ENCODE results near the gene METTL2B.

The METTL2B gene

GRCh38 chr7:128435327-128435686 is 41.2 kb upstream of the METTL2B start:
- TF ChIP-seq CTCF (IDR thresholded peaks at IDR 0.05; ENCODE audit: borderline replicate concordance, insufficient read depth, low read depth, low read length) = no peak
- no peak overlapping the region for H3K4me3 ChIP-seq (ENCODE audit: low read depth, low read length)

- TF ChIP-seq CTCF (IDR thresholded peaks at IDR 0.05; ENCODE audit: borderline replicate concordance, insufficient read depth, low read depth, low read length) = no peak
- H3K4me3 ChIP-seq (ENCODE audit: low read depth, low read length) = no peak overlapping the region
Measured at GRCh38 chr7:128437426-128438332, 38.9 kb upstream of the METTL2B start.

GRCh38 chr7:128442356-128442755 is 34.2 kb upstream of the METTL2B start:
- TF ChIP-seq CTCF (IDR thresholded peaks at IDR 0.05; ENCODE audit: borderline replicate concordance, insufficient read depth, low read depth, low read length) = no peak
- no peak overlapping the region for H3K4me3 ChIP-seq (ENCODE audit: low read depth, low read length)

GRCh38 chr7:128443831-128444600 is 32.5 kb upstream of the METTL2B start:
- no peak overlapping the region for H3K4me3 ChIP-seq (ENCODE audit: low read depth, low read length)
- no peak for TF ChIP-seq CTCF (IDR thresholded peaks at IDR 0.05; ENCODE audit: borderline replicate concordance, insufficient read depth, low read depth, low read length)

- no peak for TF ChIP-seq CTCF (IDR thresholded peaks at IDR 0.05; ENCODE audit: borderline replicate concordance, insufficient read depth, low read depth, low read length)
Measured at GRCh38 chr7:128446306-128446705, 30.2 kb upstream of the METTL2B start.

GRCh38 chr7:128447941-128448564 is 28.5 kb upstream of the METTL2B start:
- no peak overlapping the region for H3K4me3 ChIP-seq (ENCODE audit: low read depth, low read length)

More at GRCh38 chr7:128446306-128446705, 30.2 kb upstream of the METTL2B start:
- no peak overlapping the region for H3K4me3 ChIP-seq (ENCODE audit: low read depth, low read length)

More at GRCh38 chr7:128447941-128448564, 28.5 kb upstream of the METTL2B start:
- TF ChIP-seq CTCF (IDR thresholded peaks at IDR 0.05; ENCODE audit: borderline replicate concordance, insufficient read depth, low read depth, low read length) = no peak
